Keratinocyte (primary cell): ENCODE measurements around the gene ATP6V0E1. TPM values are rescaled to one million over a fixed set of nuclear protein-coding genes. Genes with fewer than 3 reads are reported as not detected.

Source experiments
- DNase-seq: peaks from one replicate; pipeline ENCODE4 v3.0.0-alpha.2; 2011; ENCODE audit warnings: low read depth, missing footprints, low spot score
- FAIRE-seq: peaks from 2 replicates; lab custom pipeline; 2011; peaks lifted over from hg19 to GRCh38; lab: Jason Lieb, UNC
- H2AFZ ChIP-seq: 2 replicates; pipeline ENCODE4 v1.6.0; 2012; ENCODE audit warnings: low read length, control low read depth, inconsistent platforms; ENCODE audit not compliant: control insufficient read depth
- H3K27ac ChIP-seq: 2 replicates; pipeline ENCODE4 v1.5.1; 2011; ENCODE audit warnings: low read length; ENCODE audit not compliant: control insufficient read depth, insufficient read depth
- H3K27me3 ChIP-seq: 3 replicates; pipeline ENCODE4 v1.6.0; 2011; ENCODE audit warnings: low read length; ENCODE audit not compliant: control insufficient read depth, insufficient read depth; ENCODE audit errors: extremely low read depth
- H3K36me3 ChIP-seq, 2 experiments: 2 replicates in 1 of 2; 3 replicates in 1 of 2; pipeline ENCODE4 v1.5.1; 2011; ENCODE audit warnings: low read length in 2 of 2, mild to moderate bottlenecking in 1 of 2; ENCODE audit not compliant: control insufficient read depth in 2 of 2, insufficient read depth in 2 of 2; ENCODE audit errors: extremely low read depth in 1 of 2
- H3K4me1 ChIP-seq: 3 replicates; pipeline ENCODE4 v1.5.1; 2011; ENCODE audit warnings: low read length; ENCODE audit not compliant: control insufficient read depth, insufficient read depth; ENCODE audit errors: extremely low read depth
- H3K4me2 ChIP-seq: 3 replicates; pipeline ENCODE4 v1.6.0; 2011; ENCODE audit warnings: low read depth, low read length; ENCODE audit not compliant: control insufficient read depth, insufficient read depth; ENCODE audit errors: extremely low read depth
- H3K4me3 ChIP-seq, 3 experiments: fragments of 200-600 bp in 1 of 3; sonication (generic) in 1 of 3; 2 replicates in 2 of 3; 3 replicates in 1 of 3; pipeline ENCODE4 v1.5.1; 2011 to 2016; ENCODE audit warnings: low read length in 3 of 3, mild to moderate bottlenecking in 3 of 3, control low read depth in 2 of 3, inconsistent platforms in 1 of 3, low read depth in 1 of 3, mixed read lengths in 1 of 3, mixed run types in 1 of 3, moderate library complexity in 1 of 3; ENCODE audit not compliant: control insufficient read depth in 2 of 3, insufficient read depth in 2 of 3; ENCODE audit errors: extremely low read depth in 1 of 3
- H3K79me2 ChIP-seq: 2 replicates; pipeline ENCODE4 v1.6.0; 2012; ENCODE audit warnings: low read length; ENCODE audit not compliant: control insufficient read depth, insufficient read depth
- H3K9ac ChIP-seq: 3 replicates; pipeline ENCODE4 v1.6.0; 2011; ENCODE audit warnings: low read length; ENCODE audit not compliant: control insufficient read depth, insufficient read depth; ENCODE audit errors: extremely low read depth
- H3K9me1 ChIP-seq: 3 replicates; pipeline ENCODE4 v1.6.0; 2011; ENCODE audit warnings: low read length; ENCODE audit not compliant: control insufficient read depth, insufficient read depth; ENCODE audit errors: extremely low read depth
- H3K9me3 ChIP-seq: 2 replicates; pipeline ENCODE4 v1.5.1; 2012; ENCODE audit warnings: low read depth, low read length; ENCODE audit not compliant: control insufficient read depth
- H4K20me1 ChIP-seq: 3 replicates; pipeline ENCODE4 v1.6.0; 2011; ENCODE audit warnings: low read length; ENCODE audit not compliant: control insufficient read depth, insufficient read depth; ENCODE audit errors: extremely low read depth
- CTCF ChIP-seq, 3 experiments: IDR thresholded peaks in 1 of 3; conservative IDR thresholded peaks in 1 of 3; optimal IDR thresholded peaks in 1 of 3; 2 replicates in 2 of 3; 3 replicates in 1 of 3; pipeline versions ENCODE3 to v1.5.1; 2011; ENCODE audit warnings: low read length in 3 of 3, mild to moderate bottlenecking in 3 of 3, moderate library complexity in 2 of 3, control low read depth in 1 of 3, inconsistent platforms in 1 of 3; ENCODE audit not compliant: insufficient read depth in 2 of 3; ENCODE audit errors: extremely low read depth in 1 of 3
- EZH2 ChIP-seq: IDR thresholded peaks from one replicate; pipeline ENCODE4 v1.6.1; 2012; ENCODE audit warnings: inconsistent platforms, mild to moderate bottlenecking, low read length, moderate library complexity
- dilution Hi-C: fragments of 300-500 bp; cut with MboI; formaldehyde crosslinking; loops from one replicate; pipeline ENCODE4 v1.7.0; 2020; ENCODE audit warnings: low sequenced_read_pairs; ENCODE audit not compliant: extremely low pct_ligation_motif_present
- polyA plus RNA-seq, 5 experiments: library from polyadenylated mRNA; depleted of rRNA in 3 of 5; stranded (reverse) in 3 of 5; stranded (forward) in 1 of 5; unstranded in 1 of 5; fragments of >200 nt; gene quantifications; 1 replicate in 1 of 5; 2 replicates in 3 of 5; 3 replicates in 1 of 5; pipeline versions ENCODE4 v1.2.1 to v1.2.3, GENCODE V29; 2011 to 2012; ENCODE audit warnings: missing spikeins in 2 of 5, low read depth in 1 of 5, low replicate concordance in 1 of 5

ATP6V0E1 gene
- polyA plus RNA-seq, 1 donor (not counting 4 experiments of a cell fraction or from before 2014, with no cell fraction given), result 533 TPM

- no peak overlapping the region for H2AFZ ChIP-seq
- no peak overlapping the region for H3K27ac ChIP-seq
- H3K4me1 ChIP-seq, result peaks cover 40% of the 10 kb centered on the region
- no peak for FAIRE-seq
- no peak overlapping the region for H3K4me2 ChIP-seq
- peaks cover 19% of the 10 kb centered on the region for H3K79me2 ChIP-seq
- H4K20me1 ChIP-seq, result no peaks in the 10 kb centered on the region
- TF ChIP-seq EZH2 (no peak), CTCF (optimal IDR thresholded peaks at IDR 0.05 in 1 of 3, IDR thresholded peaks at IDR 0.05 in 1 of 3, conservative IDR thresholded peaks at IDR 0.05 in 1 of 3; ENCODE audit: extremely low read depth in 1 of 3, insufficient read depth in 2 of 3, low read length in 3 of 3) (no peak)
- no peak for DNase-seq
- no peaks in the 10 kb centered on the region for H3K27me3 ChIP-seq
- H3K9me3 ChIP-seq, result no peaks in the 10 kb centered on the region
- dilution Hi-C loops, result no loop called here
- no peaks in the 10 kb centered on the region for H3K9me1 ChIP-seq
- peaks cover 0 to 4% of the 10 kb centered on the region in 2 experiments for H3K36me3 ChIP-seq
- no peak overlapping the region for H3K9ac ChIP-seq
- no peak overlapping the region for H3K4me3 ChIP-seq
Observed at GRCh38 chr5:172956936-172957335, 26.6 kb upstream of the ATP6V0E1 start.

- Histone ChIP-seq H2AFZ (no peak overlapping the region), H3K9me3 (no peaks in the 10 kb centered on the region), H3K9me1 (no peaks in the 10 kb centered on the region), H3K4me2 (no peak overlapping the region), H3K27ac (no peak overlapping the region), H3K9ac (no peak overlapping the region), H3K36me3 (peaks cover 0 to 4% of the 10 kb centered on the region in 2 experiments), H3K27me3 (no peaks in the 10 kb centered on the region), H3K79me2 (peaks cover 19% of the 10 kb centered on the region), H3K4me1 (peaks cover 38% of the 10 kb centered on the region), H3K4me3 (no peak overlapping the region), H4K20me1 (no peaks in the 10 kb centered on the region)
- FAIRE-seq (no peak), DNase-seq (no peak)
- dilution Hi-C loops, result no loop called here
- TF ChIP-seq CTCF (optimal IDR thresholded peaks at IDR 0.05 in 1 of 3, IDR thresholded peaks at IDR 0.05 in 1 of 3, conservative IDR thresholded peaks at IDR 0.05 in 1 of 3; ENCODE audit: extremely low read depth in 1 of 3, insufficient read depth in 2 of 3, low read length in 3 of 3) (no peak), EZH2 (no peak)
Observed at GRCh38 chr5:172957458-172957857, 26.1 kb upstream of the ATP6V0E1 start.
